Measurements from ENCODE around the gene WNT5B.
"Not testable (repeated sequence)": the region's sequence is repeated elsewhere in the genome, so short reads cannot be mapped to it uniquely, and the experiment has no call there.

The WNT5B gene

DNA sequence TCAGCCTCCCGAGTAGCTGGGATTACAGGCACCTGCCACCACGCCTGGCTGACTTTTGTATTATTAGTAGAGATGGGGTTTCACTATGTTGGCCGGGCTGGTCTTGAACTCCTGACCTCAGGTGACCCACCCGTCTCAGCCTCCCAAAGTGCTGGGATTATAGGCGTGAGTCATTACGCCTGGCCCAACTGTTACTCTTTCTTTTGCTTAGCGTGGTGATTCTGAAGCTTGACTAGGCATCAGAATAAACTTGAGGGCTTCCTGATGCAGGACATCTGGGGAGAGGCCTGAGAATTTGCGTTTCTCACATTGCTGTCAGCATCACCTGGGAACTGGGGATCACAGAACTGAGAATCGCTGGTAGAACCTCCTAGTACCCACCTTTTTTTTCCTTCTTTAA is 26.3 kb upstream of the WNT5B start:
- FAIRE-seq, result not testable (repeated sequence)

DNA sequence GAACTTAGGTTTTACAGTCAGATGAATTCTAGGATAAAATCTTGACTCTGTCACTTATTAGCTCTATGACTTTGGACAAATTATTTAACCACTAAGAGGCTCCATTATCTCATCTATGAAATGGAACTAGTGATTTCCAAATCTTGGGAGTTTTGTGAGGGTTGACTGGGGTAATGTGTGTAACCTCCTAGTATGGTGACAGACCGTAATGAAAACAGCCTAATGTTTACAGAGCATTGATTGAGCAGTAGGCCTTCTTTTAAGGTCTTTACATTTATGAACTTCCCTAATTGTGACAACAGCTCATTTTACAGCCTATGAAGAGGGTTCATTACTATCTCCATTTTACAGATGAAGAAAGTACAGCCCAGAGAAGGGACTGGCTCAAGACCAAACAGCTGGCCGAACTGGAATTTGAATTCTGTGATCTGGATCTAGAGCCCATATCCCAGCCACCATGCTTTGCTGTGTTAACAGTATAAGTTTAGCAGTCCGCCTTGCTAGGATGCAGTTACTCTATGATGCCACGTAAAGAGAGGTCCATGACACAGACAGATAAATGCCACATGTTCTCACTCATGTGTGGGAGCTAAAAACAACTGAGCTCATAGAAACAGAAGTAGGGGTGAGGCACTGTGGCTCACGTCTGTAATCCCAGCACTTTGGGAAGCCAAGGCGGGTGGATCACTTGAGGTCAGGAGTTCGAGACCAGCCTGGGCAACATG is 25.6 kb upstream of the WNT5B start:
- no peak for FAIRE-seq

DNA sequence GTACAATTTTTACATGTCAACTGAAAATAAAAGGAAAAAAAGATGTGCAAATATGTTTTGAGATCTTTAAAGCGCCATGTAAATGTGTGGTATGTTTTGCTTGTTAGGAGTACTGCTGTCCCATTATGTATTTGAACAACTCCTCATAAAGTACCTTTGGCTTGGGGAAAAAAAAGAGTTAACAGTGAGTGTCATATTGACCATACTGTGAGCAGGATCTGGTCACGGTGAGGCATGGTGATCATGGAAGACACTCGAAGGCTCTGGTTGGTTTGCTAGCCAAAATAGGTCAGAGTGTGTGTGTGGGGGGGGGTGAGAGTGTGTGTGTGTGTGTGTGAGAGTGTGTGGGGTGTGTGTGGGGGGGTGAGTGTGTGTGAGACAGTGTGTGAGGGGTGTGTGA is 24.6 kb upstream of the WNT5B start:
- FAIRE-seq, result no peak

DNA sequence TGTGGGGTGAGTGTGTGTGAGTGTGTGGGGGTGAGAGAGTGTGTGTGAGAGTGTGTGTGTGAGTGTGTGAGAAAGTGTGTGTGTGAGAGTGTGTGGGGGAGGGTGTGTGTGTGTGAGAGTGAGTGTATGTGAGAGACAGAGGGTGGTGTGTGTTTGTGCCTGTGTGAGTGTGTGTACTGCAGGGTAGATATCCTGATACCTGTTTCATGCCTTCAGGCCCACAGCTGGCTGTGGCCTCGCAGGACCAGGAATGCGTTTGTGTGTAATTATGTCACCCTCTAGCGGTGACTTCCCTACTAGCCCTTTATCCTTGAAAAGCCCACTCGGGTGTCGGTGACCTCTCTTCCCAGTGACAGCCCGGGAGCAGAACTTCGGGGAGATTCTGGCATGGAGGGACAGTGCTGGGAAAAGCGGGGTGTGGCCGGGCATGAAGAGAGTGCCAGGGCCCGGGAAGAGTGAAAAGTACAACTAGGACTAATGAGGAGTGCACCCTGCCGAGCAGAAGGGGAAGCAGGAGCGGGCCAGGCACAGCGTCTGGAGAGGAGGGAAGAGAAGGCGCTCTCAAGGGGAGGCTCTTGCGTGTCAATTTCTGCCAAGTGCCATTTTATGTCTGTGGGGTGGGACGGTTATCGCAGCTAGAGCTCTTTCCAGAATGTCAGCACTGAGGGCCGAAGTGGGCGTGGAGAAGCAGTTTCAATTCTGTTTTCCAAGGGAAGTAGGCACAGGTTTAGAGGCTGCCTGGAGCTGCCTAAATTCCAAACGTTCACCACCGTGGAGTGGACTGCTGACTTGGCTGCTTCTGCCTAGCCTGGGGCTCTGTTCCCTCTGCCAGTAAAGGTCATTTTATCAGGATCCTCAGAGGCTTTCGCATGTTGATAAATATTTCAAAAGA is 23.7 kb upstream of the WNT5B start:
- peak; percentile 27 for FAIRE-seq

DNA sequence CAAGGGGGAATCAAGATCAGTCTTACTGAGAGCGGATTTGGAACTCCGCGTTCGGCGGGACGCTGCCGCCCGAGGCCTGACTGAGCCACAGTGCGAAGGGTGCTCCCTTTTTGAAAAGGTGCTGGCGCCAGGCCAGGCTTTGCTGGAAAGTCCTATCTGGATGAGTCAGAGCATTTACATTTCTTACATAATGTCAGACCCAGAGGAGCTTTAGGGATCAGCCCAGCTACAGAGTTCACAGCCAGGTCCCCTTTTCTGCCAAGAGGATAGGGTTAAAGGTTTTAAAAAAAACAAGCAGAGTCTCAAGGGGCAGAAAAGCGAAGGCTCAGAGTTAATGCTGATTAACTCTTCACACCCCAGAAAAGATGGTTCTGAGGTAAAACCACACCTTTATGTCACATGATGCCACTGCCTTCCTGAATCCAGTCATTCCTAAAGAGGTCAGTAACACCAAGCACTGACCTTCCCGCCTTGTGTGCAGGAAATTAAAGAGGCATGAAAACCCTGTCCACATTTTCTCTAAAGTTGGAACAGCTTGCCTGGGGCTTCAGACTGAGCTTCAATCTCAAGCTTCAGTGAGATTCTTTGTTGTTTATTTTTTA is 22.9 kb upstream of the WNT5B start:
- peak; percentile 64 for FAIRE-seq

DNA sequence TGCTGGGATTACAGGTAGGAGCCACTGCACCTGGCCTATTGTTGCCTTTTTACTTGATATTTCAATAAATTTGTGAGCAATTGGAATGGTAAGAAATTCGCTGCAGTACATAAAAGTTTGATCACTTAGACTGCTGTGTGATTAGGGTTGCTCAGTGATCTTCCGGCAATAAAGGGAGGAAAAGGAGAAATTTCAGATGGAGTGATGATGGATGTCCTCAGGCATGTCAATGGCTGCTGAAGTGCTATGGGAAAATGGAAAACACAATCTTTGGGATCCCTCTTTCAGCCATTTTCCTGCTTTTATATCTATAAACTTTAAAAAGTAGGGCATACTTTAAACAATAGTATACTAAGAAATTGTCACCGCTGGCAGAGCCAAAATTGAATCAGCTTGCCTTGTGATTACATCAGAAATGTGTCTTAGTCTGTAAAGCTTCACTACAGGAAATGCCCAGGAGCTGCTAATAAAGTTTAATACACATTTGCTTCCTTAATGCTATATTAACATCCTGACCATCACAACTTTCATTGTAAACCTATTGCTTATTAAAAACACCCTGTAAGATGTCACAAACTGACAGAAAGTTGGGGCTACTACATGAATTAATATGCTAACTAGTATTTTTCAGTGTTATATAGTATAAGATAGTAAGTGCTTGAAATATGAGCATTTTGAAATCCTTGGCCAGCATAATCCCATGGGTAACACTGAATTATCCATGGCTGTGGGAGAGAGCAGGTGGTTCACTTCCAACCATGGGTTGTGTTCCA is 20.9 kb upstream of the WNT5B start:
- FAIRE-seq, result no peak

DNA sequence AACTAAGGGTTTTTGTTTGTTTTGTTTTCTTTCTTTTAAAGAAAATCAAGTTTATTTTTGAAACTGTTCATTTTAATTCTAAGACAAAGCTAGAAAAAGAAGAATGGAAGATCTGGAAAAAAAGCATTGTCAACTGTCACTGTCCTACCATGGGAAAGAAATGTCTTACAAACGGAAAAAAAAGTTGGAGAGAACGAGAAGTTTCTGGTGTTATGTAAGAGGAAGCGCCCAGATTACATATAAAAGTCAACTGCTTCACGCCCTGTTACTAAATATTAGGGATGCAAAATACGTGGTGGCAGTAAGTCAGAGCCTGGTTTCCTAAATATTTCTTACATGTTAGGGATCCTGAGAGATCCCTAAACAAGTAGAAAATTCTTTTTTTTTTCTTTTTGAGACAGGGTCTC is 20.3 kb upstream of the WNT5B start:
- no peak for FAIRE-seq

DNA sequence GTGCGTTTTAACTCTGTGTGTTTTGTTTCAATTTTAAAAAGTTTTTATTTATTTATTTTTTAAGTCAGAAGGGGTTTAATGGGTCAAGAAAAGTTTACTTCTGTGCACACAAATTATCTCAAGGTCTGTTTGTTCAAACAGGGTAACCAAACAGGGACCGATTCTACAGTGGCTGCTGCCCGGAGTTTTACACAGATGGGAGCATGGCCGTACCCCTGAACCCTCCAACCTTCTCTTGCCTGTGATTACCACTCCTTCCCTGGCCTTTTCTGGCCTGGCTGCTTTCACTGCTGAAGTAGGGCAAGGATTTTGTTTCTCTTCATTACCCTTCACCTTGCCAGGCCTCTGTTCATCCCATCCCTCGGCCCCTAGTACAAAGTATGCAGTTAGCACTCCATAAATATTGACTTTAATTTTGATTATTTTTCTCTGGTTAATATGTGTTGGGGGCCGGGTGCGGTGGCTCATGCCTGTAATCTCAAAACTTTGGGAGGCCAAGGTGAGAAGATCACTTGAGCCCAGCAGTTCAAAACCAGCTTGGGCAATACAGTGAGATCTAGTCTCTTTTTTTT is 18.9 kb upstream of the WNT5B start:
- no peak for FAIRE-seq

DNA sequence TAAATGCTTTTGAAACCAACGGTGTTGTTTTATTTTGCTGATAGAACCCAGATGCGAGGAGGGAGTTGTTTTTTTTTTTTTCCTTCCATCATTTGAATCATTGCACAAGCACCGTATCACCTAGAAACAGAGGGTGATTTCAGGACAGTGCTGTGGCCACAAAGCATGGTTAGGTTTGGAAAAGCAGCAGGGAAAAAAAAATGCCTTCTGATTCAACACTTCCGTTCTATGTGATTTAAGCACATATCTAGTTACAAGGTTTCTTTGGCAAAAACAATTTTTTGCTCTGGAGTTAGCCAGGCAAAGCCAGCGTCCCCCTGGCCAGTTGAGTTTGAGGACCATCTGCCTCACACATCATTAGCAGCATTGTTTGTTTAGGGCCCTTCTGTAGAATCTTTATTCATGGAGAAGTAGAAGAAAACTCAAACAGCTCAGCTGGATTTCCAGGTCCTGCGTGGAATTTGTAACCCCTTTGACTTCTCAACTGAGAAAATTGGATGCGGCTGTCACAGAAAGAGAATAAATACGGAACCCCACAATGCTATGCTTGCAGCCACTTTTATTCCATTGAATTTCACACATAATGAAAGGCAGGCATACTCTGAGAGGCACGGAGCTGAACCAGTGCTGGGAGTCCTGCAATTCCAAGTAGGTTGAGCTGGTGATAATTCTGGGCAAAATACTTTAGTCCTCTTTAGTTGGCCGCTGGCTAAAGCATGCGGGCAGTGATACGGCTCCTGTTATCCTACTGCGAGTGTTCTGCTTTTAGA is 17.0 kb upstream of the WNT5B start:
- no peak for FAIRE-seq

DNA sequence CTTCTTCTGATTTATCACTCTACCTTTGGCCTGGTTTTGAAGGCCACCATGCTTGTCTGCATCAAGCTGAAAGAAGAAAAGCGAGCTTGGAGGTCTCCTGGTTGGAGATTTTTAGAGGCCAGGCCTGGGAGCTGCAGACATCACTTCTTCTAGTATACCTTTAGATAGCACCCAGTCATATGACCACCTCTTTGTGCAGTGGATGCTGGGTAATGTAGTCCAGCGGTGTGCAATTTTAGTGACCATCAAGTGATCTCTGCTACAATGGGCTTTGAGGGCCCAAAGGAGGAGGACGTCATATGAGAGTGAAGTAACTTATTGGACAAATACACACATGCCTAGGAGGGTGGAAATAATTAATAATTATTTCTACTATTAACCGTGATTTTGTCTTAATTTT is 15.2 kb upstream of the WNT5B start:
- no peak for FAIRE-seq

DNA sequence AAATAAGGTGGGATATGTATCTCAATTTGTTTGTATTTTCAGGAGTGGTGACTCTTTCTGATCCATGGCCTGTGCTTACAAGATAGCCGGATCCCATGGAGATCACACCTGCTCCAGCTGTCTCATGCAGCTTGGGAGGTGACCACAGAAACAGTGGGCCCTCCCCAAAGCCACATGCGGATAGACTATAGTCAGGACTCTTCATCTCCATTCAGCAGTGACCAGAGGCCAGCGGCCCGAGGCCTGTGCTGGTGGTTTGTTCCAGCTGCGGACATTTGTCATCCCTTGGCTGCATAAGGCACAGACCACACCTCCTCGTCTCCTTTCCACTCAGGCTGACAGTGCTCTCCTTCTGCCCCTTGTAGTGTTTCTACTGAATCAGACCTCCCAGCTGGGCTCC is 14.7 kb upstream of the WNT5B start:
- FAIRE-seq, result no peak

DNA sequence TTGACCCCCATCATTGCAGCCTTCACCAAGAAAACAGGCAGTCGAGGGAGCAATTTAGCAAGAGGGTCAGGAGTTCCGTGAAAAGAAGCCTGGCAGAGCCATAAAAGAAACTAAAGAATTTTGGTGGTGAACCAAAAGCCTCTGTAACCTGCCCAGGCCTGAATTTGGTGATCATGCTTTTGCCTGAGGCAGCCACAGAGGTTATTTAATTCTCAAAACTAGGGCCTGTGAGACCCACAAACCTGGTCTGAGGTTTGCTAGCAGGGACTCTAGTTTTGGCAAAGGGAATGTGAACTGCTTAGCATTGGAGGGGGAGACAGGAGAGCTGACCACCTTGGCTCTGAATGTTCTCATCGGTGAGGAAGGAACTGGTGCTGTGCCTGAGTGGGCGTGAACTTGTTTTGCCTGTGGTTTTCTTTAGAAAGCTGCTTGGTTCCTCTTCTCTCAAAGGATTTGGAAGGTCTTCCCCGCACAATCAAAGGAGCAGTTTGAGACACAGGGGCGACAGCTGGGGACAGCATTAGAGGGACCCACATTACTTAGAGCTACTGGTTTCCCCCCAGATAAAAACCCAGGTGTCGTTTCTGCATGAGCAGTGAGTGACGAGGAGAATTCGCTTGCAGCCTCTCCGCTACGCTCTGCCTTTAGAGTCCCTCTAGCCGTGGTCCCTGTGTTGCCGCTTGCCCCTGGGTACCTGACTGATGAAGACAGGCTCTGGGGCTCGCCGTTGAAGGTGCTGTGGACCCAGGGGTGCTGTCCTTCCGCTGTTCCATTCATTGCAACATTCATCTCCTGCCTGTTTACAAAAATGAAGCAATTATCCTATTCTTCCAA is 12.6 kb upstream of the WNT5B start:
- no peak for FAIRE-seq

DNA sequence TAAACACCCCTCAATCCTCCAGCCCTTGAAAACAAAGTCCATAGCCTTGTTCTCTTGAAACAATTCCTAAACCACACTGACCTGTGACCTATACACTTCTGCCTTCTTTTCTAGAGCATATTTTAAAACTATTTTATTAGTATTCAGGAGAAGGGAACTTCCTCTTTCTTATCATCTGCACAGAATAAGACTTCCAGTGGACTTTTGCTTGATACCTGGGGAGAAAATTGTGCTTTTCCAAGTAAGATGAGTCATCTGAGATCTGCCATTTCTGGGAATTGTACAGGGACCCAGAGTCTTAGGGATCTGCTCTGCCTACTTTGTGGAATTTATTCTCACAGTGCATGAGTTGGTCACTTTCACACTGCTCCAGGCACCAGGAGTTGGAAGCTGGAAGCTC is 10.5 kb upstream of the WNT5B start:
- FAIRE-seq, result no peak

DNA sequence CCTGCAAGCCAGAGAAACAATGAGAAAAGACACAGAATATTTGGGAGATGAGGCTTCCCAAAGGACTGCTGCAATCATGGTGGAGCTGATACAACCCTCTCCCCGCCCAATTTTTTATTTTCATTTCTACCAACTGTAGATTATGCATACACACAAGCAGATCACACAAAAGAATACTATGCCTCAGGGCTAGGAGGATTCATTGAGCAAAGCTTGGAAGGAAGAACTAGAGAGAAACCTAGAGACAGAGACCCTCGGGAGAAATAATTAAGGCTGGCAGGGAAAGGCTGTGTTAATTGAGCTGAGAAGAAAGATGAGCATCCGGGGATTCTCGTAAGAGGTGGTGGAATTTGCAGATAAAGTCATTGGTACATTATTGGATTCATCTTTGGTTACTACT is 9.9 kb upstream of the WNT5B start:
- FAIRE-seq, result no peak

DNA sequence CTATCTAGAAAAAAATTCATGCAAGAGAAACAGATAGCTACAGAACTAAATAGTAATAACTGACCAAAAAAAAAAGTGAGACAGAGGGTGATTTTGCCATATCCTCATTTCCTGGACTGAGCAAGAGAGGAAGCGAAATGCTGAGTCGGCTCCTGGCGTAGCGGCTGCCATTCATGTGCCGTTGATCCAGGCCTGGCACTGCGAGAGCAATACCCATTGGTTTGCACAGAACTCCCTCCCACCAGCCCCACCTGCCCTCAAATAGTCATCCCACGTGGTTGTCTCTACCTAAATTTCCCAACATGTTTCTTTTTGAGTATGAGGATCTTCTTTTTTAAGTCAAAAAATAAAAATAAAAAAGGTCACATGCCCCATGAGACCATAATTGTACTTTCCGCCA is 9.4 kb upstream of the WNT5B start:
- no peak for FAIRE-seq

DNA sequence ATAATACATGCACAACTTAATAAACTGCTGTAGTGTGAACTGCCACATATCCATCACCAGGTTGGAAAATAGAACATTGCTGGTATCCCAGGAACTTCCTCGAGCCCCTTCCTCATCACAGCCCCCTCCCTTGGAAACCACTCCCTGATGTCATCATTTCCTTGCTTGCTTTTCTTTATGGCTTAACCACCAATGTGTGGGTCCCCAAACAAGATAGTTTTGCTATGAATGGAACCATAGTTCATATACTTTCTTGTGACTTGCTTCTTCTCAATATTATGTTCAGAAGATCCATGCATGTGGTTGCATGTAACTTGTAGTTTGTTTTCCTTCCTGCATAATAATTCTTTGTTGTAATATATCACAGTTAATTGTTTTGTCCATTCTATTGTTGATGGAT is 8.9 kb upstream of the WNT5B start:
- FAIRE-seq, result no peak

DNA sequence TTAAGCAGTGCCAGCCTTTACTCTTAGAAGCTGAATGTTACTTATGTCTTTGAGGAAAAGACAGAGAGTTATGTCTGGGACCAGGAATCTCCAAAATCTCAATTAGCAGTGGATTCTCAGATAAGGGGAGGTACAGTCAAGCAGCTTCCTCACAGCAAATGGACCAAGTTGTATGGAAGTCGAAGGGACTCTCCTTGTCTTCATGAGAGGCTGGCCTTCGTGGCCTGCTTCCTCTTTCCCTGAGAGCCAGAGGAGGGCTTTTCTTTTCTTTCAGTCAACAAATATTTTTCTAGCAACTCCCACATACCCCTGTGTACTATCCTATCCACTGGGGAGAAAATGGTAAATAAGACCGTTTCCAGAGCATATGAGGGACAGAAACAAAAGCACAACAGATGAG is 6.6 kb upstream of the WNT5B start:
- FAIRE-seq, result no peak

DNA sequence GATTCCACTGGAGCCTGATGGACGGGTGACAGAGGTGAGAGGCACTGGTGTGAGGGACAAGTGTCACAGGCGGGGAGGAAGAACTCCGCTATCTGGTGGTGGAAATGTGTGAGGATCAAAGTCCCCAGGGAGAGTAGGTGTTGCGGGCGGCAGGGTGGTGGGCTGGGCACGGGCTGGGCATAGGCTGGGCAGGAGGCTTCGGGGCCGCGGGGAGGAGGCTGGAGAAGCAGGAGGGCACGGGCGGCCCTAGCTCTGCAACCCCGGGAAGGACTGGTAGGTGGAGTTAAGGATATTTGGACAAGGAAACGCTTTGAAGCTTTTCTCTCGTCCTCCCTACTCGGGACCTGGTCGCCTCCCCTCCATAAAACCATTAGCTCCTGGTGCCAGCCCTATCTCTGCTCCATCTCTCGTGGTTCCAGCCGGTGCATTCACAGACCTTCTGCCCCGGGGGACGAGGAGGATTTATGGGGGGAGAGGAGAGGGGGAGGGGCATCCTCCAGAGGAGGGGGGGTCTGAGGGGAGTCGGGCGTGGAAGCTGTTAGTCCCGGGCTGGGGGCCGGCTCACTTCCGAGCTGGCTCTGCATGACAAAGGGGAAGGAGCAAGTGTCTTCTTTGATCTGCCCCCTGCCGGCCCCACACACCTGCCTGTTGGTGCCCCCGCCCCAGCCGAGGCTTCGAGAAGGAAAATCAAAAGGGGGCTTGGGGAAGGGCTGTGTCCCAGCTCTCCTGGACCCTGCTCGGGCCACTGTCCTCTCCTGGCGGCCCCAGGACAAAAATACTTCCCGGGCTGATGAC is 504 bp downstream of the WNT5B start:
- no peak for FAIRE-seq

DNA sequence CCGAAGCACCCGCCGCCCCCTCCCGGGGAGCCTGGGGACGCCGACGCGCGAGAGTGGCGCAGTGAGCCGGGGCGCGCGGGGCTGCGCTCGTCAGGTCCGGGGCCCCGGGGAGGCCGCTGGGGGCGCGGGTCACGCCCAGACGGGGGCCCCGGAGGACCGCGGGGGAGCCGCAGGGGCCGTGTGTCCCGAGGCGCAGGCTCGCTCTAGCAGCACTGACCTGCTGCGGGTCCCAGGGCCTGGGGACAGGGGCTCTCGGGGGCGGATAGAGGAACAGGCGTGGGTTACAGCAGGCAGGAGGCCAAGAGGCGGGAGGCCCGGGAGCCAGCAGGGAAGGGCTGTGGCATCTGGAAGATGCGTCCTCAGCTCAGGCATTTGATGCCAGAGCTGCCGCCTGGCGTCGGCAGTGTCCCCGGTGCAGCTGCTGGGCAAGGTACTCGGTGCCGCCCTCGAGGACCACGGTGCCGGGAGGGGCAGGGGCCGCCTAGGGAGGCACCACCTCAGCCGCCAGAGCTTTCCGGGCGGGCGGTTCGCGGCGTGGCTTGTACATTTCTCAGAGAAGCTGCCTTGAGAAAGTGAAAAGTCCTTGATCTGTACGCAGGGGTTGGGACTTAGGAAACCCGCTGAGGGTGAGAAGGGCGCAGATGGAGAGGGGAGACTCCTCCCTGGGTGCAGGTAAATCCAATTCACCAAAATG is 1.2 kb downstream of the WNT5B start:
- FAIRE-seq, result no peak

Data from G401.6 (cell line).